ENCODE measurements around the gene VAT1L. TPM values are rescaled to one million over a fixed set of nuclear protein-coding genes. Genes with fewer than 3 reads are reported as not detected.

Gene VAT1L
- total RNA-seq, 1 experiment from 2014 or later, result 33.8 TPM

DNA sequence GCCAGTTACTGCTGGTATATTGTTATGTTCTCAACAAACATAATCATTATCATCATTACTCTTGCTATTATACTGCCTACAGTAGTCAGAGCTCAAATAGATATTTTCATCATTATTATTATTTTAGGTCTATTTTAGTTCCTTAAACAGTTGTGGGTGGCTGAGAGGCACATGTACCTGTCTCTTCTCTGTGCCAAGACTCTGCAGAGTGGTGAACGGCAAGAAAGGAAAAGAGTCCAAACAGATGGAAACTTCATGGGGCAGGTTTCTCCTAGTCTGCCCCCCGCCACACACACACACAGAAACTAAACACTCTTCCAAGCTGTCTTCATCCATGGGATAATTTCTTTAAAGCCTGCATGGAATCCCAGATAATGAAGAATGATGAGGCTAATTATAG, 156.3 kb downstream of the VAT1L start:
- no peak overlapping the region for H4K8ac ChIP-seq (replicated peaks; ENCODE audit: insufficient read length, low read depth, low read length)
- Mint-ChIP-seq H3K27ac (no peak overlapping the region), H3K36me3 (ENCODE audit: insufficient read depth in 1 of 3, low read depth in 3 of 3) (peaks cover 11 to 12% (median 12%) of the 10 kb centered on the region in 3 experiments), H3K27me3 (ENCODE audit: low read depth) (peaks cover 4% of the 10 kb centered on the region), H3K4me1 (peaks cover 9 to 19% of the 10 kb centered on the region in 2 experiments), H3K4me3 (no peak overlapping the region), H3K9me3 (peaks cover 8 to 12% of the 10 kb centered on the region in 2 experiments; a peak in 4 of 5 replicates)
- no peak overlapping the region for H2AK5ac ChIP-seq (ENCODE audit: insufficient read length, low read length)
- no peaks in the 10 kb centered on the region for H3K27me3 ChIP-seq (ENCODE audit: insufficient read depth, low read length)
- peaks cover 5% of the 10 kb centered on the region; the same call in 1 of the 2 replicates for H3K4me1 ChIP-seq (ENCODE audit: insufficient read depth, low read length)
- no peak overlapping the region for H2BK12ac ChIP-seq (ENCODE audit: insufficient read length, low read depth, low read length)
- H3K18ac ChIP-seq (ENCODE audit: insufficient read length, low read depth, low read length), result no peak overlapping the region
- no peak overlapping the region for H2BK20ac ChIP-seq (ENCODE audit: low read depth, low read length, poor library complexity, severe bottlenecking)
- no peak for DNase-seq
- TF ChIP-seq, protein P1, sequence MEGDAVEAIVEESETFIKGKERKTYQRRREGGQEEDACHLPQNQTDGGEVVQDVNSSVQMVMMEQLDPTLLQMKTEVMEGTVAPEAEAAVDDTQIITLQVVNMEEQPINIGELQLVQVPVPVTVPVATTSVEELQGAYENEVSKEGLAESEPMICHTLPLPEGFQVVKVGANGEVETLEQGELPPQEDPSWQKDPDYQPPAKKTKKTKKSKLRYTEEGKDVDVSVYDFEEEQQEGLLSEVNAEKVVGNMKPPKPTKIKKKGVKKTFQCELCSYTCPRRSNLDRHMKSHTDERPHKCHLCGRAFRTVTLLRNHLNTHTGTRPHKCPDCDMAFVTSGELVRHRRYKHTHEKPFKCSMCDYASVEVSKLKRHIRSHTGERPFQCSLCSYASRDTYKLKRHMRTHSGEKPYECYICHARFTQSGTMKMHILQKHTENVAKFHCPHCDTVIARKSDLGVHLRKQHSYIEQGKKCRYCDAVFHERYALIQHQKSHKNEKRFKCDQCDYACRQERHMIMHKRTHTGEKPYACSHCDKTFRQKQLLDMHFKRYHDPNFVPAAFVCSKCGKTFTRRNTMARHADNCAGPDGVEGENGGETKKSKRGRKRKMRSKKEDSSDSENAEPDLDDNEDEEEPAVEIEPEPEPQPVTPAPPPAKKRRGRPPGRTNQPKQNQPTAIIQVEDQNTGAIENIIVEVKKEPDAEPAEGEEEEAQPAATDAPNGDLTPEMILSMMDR (conservative IDR thresholded peaks at IDR 0.05), result no peak
- no CpG with 5 or more reads among the region's 2 CpGs for WGBS (ENCODE audit: extremely low coverage, insufficient read length, low lambda C conversion rate)
- no peaks in the 10 kb centered on the region for H3K23me2 ChIP-seq (ENCODE audit: insufficient read length, low read depth, low read length, poor library complexity, severe bottlenecking)
- no peak overlapping the region for H3K23ac ChIP-seq (ENCODE audit: insufficient read length, low read depth, low read length)
- no peak overlapping the region for H3K9ac ChIP-seq (ENCODE audit: extremely low read depth, insufficient read length, low read length)
- no peaks in the 10 kb centered on the region for H3K9me3 ChIP-seq (ENCODE audit: control insufficient read depth, low read depth, low read length)
- no peak overlapping the region for H4K5ac ChIP-seq (ENCODE audit: insufficient read length, low read depth, low read length)
- no peaks in the 10 kb centered on the region for H4K20me1 ChIP-seq (ENCODE audit: control insufficient read depth, insufficient read depth, insufficient read length)
- H4K91ac ChIP-seq (ENCODE audit: insufficient read length, low read depth, low read length), result no peak overlapping the region
- H3K27ac ChIP-seq (ENCODE audit: insufficient read length, low read depth, low read length), result no peak overlapping the region
- H3K79me1 ChIP-seq (ENCODE audit: insufficient read depth, low read depth, low read length, poor library complexity, severe bottlenecking), result no peaks in the 10 kb centered on the region
- H3K14ac ChIP-seq (ENCODE audit: insufficient read depth, low read length), result no peak overlapping the region
- no peak overlapping the region for H2BK15ac ChIP-seq (ENCODE audit: low read depth, low read length)
- H3K79me2 ChIP-seq (ENCODE audit: insufficient read depth, low read length), result no peaks in the 10 kb centered on the region
- no peak overlapping the region for H2BK5ac ChIP-seq (ENCODE audit: insufficient read length, low read length)
- no peak overlapping the region for H2BK120ac ChIP-seq (ENCODE audit: low read depth, low read length, poor library complexity, severe bottlenecking)
- no peak overlapping the region for H2AFZ ChIP-seq (ENCODE audit: low read length)
- no peak overlapping the region for H3K56ac ChIP-seq (ENCODE audit: insufficient read length, low read depth, low read length)
- no peak overlapping the region for H3K4me2 ChIP-seq (ENCODE audit: insufficient read depth, insufficient read length, low read length)
- H3T11ph ChIP-seq (ENCODE audit: low read length), result no peak overlapping the region
- H3K4ac ChIP-seq (ENCODE audit: low read depth, low read length), result no peak overlapping the region

All from H9 (cell line).